ENCODE measurements around the gene KANSL1L.

KANSL1L gene

DNA sequence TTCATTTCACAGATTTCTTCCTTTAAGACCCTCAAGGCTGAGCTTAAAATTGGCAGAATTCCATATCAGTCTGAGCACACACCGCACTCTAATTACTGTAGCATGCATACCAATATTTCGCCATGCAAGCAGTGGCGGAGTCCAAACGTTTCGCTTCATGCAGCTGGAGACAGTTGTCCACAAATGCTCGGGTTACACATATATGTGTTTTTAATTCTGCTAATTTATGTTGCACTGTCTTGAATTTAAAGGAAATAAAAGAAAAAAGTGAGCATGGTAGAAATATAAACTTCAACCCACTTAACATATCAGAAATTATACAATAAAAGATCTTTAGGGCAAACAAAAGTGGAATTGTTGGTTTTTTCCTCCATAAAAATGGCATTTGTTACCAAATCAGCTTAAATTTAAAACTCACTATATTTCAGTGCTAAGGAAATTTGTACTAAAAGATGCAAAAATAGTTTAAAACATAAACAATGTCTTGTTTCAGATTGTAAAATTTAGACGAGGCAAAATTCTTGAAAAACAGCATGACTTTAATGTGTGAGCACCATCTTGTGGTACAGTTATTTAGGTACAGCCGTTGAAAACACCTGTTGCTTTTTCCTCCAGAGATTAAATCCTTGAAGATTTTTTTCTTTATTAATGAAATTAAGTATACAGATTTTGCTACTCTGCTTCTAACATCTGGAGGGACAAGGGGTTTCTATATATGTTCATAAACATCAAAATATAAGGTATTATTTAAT is 24.1 kb upstream of the KANSL1L start:
- peak; percentile 66 for DNase-seq
- no peak overlapping the region for H3K27ac ChIP-seq (ENCODE audit: low read length)
- H3K9me3 ChIP-seq (replicated peaks; ENCODE audit: insufficient read depth, low read length), result no peaks in the 10 kb centered on the region
- TF ChIP-seq, protein P1, sequence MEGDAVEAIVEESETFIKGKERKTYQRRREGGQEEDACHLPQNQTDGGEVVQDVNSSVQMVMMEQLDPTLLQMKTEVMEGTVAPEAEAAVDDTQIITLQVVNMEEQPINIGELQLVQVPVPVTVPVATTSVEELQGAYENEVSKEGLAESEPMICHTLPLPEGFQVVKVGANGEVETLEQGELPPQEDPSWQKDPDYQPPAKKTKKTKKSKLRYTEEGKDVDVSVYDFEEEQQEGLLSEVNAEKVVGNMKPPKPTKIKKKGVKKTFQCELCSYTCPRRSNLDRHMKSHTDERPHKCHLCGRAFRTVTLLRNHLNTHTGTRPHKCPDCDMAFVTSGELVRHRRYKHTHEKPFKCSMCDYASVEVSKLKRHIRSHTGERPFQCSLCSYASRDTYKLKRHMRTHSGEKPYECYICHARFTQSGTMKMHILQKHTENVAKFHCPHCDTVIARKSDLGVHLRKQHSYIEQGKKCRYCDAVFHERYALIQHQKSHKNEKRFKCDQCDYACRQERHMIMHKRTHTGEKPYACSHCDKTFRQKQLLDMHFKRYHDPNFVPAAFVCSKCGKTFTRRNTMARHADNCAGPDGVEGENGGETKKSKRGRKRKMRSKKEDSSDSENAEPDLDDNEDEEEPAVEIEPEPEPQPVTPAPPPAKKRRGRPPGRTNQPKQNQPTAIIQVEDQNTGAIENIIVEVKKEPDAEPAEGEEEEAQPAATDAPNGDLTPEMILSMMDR (IDR thresholded peaks at IDR 0.05; ENCODE audit: low read length), result peak; percentile 66
- no peak for TF ChIP-seq EZH2 (optimal IDR thresholded peaks at IDR 0.05; ENCODE audit: low read depth, low read length)
- no peak overlapping the region for H3K4me2 ChIP-seq (ENCODE audit: low read depth, low read length)
- H3K9me2 ChIP-seq (replicated peaks; ENCODE audit: insufficient read depth, low read length), result no peaks in the 10 kb centered on the region
- H3K4me3 ChIP-seq (ENCODE audit: low read length), result no peak overlapping the region
- peaks cover 5% of the 10 kb centered on the region; the same call in 1 of the 2 replicates for H3K4me1 ChIP-seq (ENCODE audit: low read length)
- H3K9ac ChIP-seq (ENCODE audit: low read length), result no peak overlapping the region
- no peaks in the 10 kb centered on the region for H3F3A ChIP-seq (ENCODE audit: insufficient read depth, low read length)
- H3K27me3 ChIP-seq (replicated peaks; ENCODE audit: insufficient read depth, low read length), result no peaks in the 10 kb centered on the region
- H3K36me3 ChIP-seq (replicated peaks; ENCODE audit: insufficient read depth, low read length), result no peaks in the 10 kb centered on the region
- no peaks in the 10 kb centered on the region for H4K20me1 ChIP-seq (ENCODE audit: insufficient read depth, low read length)
- no peaks in the 10 kb centered on the region for H3K79me2 ChIP-seq (ENCODE audit: low read length)
- no peak overlapping the region for H2AFZ ChIP-seq (ENCODE audit: low read length)

DNA sequence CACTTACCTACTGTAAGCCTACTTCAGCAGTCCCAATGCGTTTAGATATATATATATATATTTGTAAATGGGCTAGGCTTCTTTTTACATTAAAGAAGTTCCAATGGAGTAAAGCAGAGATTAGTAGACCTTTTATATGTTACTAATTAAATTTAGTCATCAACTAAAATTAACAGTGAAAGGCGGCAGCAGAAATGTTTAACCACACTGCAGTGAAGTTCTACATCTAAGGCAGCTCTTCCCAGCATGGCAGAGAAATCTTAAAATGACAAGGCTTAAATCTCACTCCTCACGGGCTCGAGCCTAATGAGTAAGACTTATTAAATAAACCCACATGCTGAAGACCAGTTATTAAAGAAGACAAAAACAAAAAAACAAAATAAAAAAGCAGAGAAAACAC is 19.1 kb upstream of the KANSL1L start:
- Histone ChIP-seq H3K9ac (ENCODE audit: low read length) (no peak overlapping the region), H3K4me3 (ENCODE audit: low read length) (no peak overlapping the region), H3K9me3 (replicated peaks; ENCODE audit: insufficient read depth, low read length) (no peaks in the 10 kb centered on the region), H3K9me2 (replicated peaks; ENCODE audit: insufficient read depth, low read length) (no peaks in the 10 kb centered on the region), H3K4me2 (ENCODE audit: low read depth, low read length) (no peak overlapping the region), H3F3A (ENCODE audit: insufficient read depth, low read length) (no peaks in the 10 kb centered on the region), H3K4me1 (ENCODE audit: low read length) (peaks cover 5% of the 10 kb centered on the region; the same call in 1 of the 2 replicates), H3K27me3 (replicated peaks; ENCODE audit: insufficient read depth, low read length) (no peaks in the 10 kb centered on the region), H4K20me1 (ENCODE audit: insufficient read depth, low read length) (no peaks in the 10 kb centered on the region), H3K27ac (ENCODE audit: low read length) (no peak overlapping the region), H3K79me2 (ENCODE audit: low read length) (no peaks in the 10 kb centered on the region), H3K36me3 (replicated peaks; ENCODE audit: insufficient read depth, low read length) (no peaks in the 10 kb centered on the region), H2AFZ (ENCODE audit: low read length) (no peak overlapping the region)
- DNase-seq, result no peak
- TF ChIP-seq EZH2 (optimal IDR thresholded peaks at IDR 0.05; ENCODE audit: low read depth, low read length), result no peak
- TF ChIP-seq, protein P1 (IDR thresholded peaks at IDR 0.05; ENCODE audit: low read length), result no peak
- no peak for TF ChIP-seq EZH2phosphoT487 (IDR thresholded peaks at IDR 0.05; ENCODE audit: low read length)

DNA sequence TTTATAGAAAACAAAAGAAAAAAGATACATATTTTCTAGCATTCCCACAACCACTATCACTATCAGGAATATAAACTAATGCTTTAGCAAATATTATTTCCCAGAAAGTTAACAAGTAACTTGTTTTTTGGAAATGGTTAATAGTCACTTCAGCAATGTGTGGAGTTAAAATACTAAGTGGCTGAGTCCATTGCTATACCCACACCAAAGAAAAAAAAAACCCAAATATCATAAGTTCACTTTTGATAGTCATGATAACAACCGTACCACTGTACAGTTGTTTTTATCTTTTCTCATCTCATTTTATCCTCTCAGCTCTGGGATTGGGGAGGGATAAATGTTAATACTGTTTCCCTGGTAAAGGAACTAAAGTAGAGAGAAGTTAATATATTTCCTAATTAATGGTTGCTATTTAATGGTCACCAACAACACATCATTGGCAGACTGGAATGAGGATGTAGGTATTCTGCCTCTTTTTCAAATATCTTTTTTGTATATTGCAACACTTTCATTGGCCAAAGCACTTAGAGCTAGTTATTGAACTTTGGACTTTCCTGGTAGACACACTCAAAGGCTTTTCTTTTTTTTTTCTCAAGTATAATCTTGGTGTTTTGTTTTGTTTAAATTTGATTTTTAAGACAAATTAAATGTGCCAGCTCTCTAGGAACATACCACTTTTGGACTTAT is 18.4 kb upstream of the KANSL1L start:
- Histone ChIP-seq H3F3A (ENCODE audit: insufficient read depth, low read length) (no peaks in the 10 kb centered on the region), H3K36me3 (replicated peaks; ENCODE audit: insufficient read depth, low read length) (no peaks in the 10 kb centered on the region), H3K79me2 (ENCODE audit: low read length) (no peaks in the 10 kb centered on the region), H2AFZ (ENCODE audit: low read length) (no peak overlapping the region), H3K27me3 (replicated peaks; ENCODE audit: insufficient read depth, low read length) (no peaks in the 10 kb centered on the region), H3K4me1 (ENCODE audit: low read length) (no peaks in the 10 kb centered on the region), H4K20me1 (ENCODE audit: insufficient read depth, low read length) (no peaks in the 10 kb centered on the region), H3K4me2 (ENCODE audit: low read depth, low read length) (no peak overlapping the region), H3K9me2 (replicated peaks; ENCODE audit: insufficient read depth, low read length) (no peaks in the 10 kb centered on the region), H3K27ac (ENCODE audit: low read length) (no peak overlapping the region), H3K9ac (ENCODE audit: low read length) (no peak overlapping the region), H3K9me3 (replicated peaks; ENCODE audit: insufficient read depth, low read length) (no peaks in the 10 kb centered on the region), H3K4me3 (ENCODE audit: low read length) (no peak overlapping the region)
- no peak for DNase-seq
- TF ChIP-seq EZH2phosphoT487 (IDR thresholded peaks at IDR 0.05; ENCODE audit: low read length) (no peak), EZH2 (optimal IDR thresholded peaks at IDR 0.05; ENCODE audit: low read depth, low read length) (no peak)
- TF ChIP-seq, protein P1 (IDR thresholded peaks at IDR 0.05; ENCODE audit: low read length), result no peak

Measured in MM.1S (cell line).